GM23338 (cell line): ENCODE data around the gene HMGCL.

ENCODE experiments used
- CREB1 ChIP-seq: fragments of 250-450 bp; sonication (Bioruptor Pico); IDR thresholded peaks from 2 replicates; pipeline ENCODE4 v1.5.0; 2020; ENCODE audit warnings: low read depth, mild to moderate bottlenecking, moderate library complexity
- EZH2 ChIP-seq: fragments of 200-600 bp; sonication (generic); IDR thresholded peaks from one replicate; pipeline ENCODE4 v1.8.0; 2017; ENCODE audit warnings: antibody characterized with exemption, mild to moderate bottlenecking, low read depth; ENCODE audit not compliant: unreplicated experiment
- EZH2phosphoT487 ChIP-seq: fragments of 200-600 bp; sonication (generic); IDR thresholded peaks from one replicate; pipeline ENCODE4 v1.8.1; 2018; ENCODE audit warnings: antibody characterized with exemption; ENCODE audit not compliant: unreplicated experiment
- JUNB ChIP-seq: IDR thresholded peaks from one replicate; pipeline ENCODE4 v1.6.1; 2016; ENCODE audit warnings: antibody characterized with exemption; ENCODE audit not compliant: unreplicated experiment
- NANOG ChIP-seq: IDR thresholded peaks from 2 replicates; pipeline ENCODE4 v1.6.1; 2016; ENCODE audit warnings: antibody characterized with exemption, borderline replicate concordance
- POLR2AphosphoS5 ChIP-seq: IDR thresholded peaks from 2 replicates; pipeline ENCODE4 v1.6.1; 2016; ENCODE audit warnings: antibody characterized with exemption, low read depth
- ZNF114 ChIP-seq: fragments of 250-450 bp; sonication (Bioruptor Pico); IDR thresholded peaks from 2 replicates; pipeline ENCODE4 v1.5.0; 2020; ENCODE audit warnings: mild to moderate bottlenecking, moderate library complexity
- ZNF331 ChIP-seq: fragments of 250-450 bp; sonication (Bioruptor Pico); IDR thresholded peaks from 2 replicates; pipeline ENCODE4 v1.5.0; 2020; ENCODE audit warnings: low read depth, mild to moderate bottlenecking, moderate library complexity
- TF ChIP-seq, protein P1 (sequence below), 2 experiments: fragments of 200-600 bp in 1 of 2; sonication (generic) in 1 of 2; conservative IDR thresholded peaks; 2 replicates each; pipeline versions ENCODE4 v1.5.1 to v1.6.1; 2016 to 2017; ENCODE audit warnings: antibody characterized with exemption in 2 of 2, low read depth in 2 of 2, mild to moderate bottlenecking in 2 of 2, moderate library complexity in 1 of 2
- TF ChIP-seq, protein P2 (sequence below): IDR thresholded peaks from one replicate; pipeline ENCODE4 v1.6.1; 2018; ENCODE audit warnings: antibody characterized with exemption; ENCODE audit not compliant: unreplicated experiment

DNA sequence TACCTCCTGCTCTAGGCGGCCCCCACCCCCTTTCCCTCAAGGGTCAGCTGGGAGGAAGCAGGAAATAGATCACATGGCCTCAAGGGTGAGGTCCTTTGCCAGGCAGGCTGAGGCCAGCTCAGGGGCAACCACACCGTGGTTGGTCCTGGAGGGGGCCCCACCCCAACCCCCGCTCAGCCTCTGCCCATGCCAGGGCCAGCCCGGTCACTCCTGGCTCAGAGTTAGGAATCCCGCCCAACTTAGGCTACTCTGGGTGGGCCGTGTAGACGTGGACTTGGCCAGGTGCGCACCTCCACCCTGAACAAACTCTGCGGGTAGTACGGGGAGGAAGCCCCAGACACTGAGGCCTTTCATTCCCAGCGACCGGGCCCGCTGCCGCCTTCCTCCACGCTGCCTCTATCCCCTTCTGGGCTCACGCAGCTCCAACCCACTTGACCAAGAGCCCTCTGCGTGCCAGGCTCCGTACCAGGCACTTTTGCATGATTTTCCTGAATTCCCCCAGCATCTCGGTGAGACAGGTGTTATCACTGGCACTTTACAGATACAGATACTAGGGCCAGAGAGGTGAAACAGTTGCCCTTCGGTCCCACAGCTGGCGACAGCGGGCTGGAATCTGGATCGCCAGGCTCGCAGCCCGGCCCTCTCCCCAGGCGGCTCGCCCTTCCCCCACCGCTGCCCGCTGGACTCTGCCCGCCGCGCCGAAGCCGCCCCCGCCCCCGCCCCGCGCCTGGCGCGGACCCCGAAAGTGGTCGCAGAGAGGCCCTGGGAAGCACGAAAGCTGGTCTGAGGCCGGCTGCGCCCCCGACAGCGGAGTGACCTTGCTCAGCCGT, 25.4 kb downstream of the HMGCL start:
- TF ChIP-seq, protein P1, sequence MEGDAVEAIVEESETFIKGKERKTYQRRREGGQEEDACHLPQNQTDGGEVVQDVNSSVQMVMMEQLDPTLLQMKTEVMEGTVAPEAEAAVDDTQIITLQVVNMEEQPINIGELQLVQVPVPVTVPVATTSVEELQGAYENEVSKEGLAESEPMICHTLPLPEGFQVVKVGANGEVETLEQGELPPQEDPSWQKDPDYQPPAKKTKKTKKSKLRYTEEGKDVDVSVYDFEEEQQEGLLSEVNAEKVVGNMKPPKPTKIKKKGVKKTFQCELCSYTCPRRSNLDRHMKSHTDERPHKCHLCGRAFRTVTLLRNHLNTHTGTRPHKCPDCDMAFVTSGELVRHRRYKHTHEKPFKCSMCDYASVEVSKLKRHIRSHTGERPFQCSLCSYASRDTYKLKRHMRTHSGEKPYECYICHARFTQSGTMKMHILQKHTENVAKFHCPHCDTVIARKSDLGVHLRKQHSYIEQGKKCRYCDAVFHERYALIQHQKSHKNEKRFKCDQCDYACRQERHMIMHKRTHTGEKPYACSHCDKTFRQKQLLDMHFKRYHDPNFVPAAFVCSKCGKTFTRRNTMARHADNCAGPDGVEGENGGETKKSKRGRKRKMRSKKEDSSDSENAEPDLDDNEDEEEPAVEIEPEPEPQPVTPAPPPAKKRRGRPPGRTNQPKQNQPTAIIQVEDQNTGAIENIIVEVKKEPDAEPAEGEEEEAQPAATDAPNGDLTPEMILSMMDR (conservative IDR thresholded peaks at IDR 0.05; ENCODE audit: low read depth in 2 of 2) = no peak
- TF ChIP-seq POLR2AphosphoS5 (peak; percentile 57; the same call in 1 of the 2 replicates), EZH2 (no peak), EZH2phosphoT487 (no peak), JUNB (no peak), CREB1 (CRISPR knock-in tag) (no peak), ZNF331 (CRISPR knock-in tag) (no peak), NANOG (no peak), ZNF114 (CRISPR knock-in tag) (no peak)
- TF ChIP-seq, protein P2, sequence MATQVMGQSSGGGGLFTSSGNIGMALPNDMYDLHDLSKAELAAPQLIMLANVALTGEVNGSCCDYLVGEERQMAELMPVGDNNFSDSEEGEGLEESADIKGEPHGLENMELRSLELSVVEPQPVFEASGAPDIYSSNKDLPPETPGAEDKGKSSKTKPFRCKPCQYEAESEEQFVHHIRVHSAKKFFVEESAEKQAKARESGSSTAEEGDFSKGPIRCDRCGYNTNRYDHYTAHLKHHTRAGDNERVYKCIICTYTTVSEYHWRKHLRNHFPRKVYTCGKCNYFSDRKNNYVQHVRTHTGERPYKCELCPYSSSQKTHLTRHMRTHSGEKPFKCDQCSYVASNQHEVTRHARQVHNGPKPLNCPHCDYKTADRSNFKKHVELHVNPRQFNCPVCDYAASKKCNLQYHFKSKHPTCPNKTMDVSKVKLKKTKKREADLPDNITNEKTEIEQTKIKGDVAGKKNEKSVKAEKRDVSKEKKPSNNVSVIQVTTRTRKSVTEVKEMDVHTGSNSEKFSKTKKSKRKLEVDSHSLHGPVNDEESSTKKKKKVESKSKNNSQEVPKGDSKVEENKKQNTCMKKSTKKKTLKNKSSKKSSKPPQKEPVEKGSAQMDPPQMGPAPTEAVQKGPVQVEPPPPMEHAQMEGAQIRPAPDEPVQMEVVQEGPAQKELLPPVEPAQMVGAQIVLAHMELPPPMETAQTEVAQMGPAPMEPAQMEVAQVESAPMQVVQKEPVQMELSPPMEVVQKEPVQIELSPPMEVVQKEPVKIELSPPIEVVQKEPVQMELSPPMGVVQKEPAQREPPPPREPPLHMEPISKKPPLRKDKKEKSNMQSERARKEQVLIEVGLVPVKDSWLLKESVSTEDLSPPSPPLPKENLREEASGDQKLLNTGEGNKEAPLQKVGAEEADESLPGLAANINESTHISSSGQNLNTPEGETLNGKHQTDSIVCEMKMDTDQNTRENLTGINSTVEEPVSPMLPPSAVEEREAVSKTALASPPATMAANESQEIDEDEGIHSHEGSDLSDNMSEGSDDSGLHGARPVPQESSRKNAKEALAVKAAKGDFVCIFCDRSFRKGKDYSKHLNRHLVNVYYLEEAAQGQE = no peak
